ENCODE results near the gene RPS15A.

Gene RPS15A

DNA sequence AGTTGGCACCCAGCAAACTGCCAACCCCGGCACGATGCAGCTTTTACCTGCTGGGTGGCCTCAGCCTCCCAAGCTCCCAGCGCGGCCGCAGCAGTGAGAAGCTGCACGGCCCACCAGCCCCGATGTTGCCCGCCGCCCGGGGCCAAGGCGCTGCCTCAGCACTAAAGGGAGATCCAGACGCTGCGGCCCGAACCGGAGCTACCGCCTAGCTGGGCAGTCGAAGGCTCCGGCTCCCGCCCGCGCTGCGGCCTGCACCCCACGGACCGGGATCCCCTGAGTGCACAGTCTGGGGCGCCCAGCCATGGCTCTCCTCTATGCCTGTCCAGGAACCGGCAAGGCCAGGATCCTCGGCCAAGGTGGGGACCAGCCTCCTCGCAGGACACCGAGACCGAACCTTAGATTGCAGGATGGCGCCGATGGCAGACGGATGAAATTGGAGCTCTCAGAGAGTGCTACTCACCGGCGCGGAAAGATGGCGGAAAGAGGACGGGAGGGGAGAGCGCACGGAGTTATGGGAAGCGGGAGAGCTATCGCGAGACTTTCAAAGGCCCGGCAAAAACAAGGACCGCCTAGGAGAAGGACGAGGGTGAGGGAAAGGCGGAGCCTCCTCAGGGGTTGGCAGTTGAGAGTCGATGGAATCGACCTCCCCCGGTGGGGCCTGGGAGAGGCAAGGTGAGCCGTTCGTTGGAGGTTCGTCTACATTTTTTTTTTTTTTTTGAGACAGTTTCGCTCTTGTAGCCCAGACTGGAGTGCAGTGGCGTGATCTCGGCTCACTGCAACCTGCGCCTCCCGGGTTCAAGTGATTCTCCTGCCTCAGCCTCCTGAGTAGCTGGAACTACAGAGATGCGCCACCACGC is at the start of gene RPS15A:
TSS of gene RPS15A (minus strand) at position 485 of the 857 bp plus-strand sequence. CDS start 1,221 bp downstream, outside the sequence.
- in situ Hi-C loops (cut with HindIII; ENCODE audit: low sequenced_read_pairs): no loop called here

DNA sequence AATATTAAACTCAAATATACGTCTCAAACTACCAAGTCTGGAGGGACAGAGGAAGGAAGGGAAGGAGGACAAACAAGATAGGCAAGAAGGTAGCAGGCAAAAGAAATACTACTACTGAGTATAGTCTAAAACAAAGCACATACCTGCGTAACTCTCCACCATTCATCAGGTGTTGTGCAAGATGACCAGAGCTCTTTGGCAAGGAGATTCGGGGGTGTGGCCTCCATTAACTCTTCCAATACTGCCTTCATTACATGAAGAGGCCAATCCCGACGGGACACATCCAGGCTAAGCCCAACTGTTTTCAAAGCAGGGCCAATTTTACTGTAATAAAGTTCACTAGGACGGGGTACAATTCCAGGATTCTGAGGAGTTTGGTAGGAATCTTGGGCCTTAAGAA is 49.4 kb upstream of the RPS15A start:
- in situ Hi-C loops (cut with HindIII; ENCODE audit: low sequenced_read_pairs): no loop called here

DNA sequence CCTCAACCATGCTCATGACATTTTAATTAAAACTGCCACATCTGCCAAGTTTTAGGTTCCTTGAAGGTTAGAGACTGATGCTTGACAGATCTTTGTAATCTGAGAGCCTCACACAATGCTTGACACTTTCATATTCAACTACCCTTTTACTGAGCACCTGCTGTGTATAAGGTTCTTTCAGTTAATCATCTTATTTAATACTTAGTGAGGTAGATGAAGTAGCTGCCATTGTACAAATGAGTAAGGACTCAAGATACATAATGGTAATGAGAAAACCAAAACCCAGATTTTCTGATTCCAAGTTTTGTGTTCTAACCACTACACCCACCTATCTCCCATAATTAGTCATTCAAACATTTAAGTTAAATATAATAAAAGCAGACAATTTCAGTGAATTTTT is 46.6 kb upstream of the RPS15A start:
- in situ Hi-C loops (cut with HindIII; ENCODE audit: low sequenced_read_pairs): no loop called here

GRCh38 chr16:18834864-18835263 is 44.7 kb upstream of the RPS15A start:
- in situ Hi-C loops (cut with HindIII; ENCODE audit: low sequenced_read_pairs): no loop called here

DNA sequence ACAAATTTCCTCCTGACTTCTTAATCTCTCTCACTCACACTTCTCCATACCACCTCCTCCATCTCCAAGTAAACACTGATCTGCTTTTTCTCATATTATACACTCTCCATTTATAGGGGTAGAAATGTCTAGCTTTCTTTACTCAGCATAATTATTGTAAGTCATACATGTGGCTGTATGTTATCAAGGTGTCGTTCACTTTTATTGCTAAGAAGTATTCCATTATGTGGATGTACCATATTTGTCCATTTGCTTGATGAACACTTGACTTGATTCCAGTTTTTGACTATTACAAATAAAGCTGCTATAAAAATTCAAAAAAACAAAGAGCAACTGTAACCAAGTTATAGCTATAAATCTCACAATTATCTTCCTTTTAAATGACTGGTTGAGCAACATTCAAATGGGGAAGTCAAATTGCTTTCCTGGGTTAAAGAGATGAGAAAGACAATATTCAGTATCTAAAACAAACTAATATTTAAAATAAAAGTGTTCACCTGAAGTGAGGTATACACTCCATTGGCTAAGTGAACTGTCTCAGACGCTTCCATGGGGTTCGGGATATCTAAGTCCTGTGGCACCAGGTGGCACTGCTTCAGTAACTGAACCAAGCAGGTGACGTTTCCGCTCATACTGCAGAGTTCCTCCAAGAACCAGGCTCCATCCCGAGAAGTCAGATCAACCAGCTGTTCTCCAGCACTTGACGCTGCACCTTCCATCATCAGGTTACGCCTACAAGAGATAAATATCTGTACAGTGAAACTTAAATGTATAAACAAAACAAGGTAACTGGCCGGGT is 43.8 kb upstream of the RPS15A start:
- in situ Hi-C loops (cut with HindIII; ENCODE audit: low sequenced_read_pairs): no loop called here

DNA sequence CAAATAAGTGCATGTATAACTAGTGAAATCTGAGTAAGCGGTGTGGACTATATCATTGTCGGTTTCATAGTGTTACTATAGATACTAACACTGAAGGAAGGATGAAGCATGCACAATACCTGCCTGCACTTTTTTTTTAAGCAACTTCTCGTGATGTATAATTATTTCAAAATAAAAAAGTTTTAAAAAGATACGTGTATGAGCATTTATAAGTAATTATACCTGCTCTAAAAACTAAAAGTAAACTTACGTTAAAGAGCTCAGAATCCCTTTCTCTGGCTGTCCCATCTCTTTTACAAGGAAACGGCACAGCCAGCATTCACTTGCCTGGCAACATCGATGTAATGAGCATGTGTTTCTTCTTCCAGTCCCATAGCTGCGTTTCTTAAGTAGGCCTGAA is 42.5 kb upstream of the RPS15A start:
- in situ Hi-C loops (cut with HindIII; ENCODE audit: low sequenced_read_pairs): no loop called here

- in situ Hi-C loops (cut with HindIII; ENCODE audit: low sequenced_read_pairs): no loop called here
Observed at GRCh38 chr16:18832006-18832405, 41.9 kb upstream of the RPS15A start.

- in situ Hi-C loops (cut with HindIII; ENCODE audit: low sequenced_read_pairs): no loop called here
Observed at GRCh38 chr16:18829251-18829650, 39.1 kb upstream of the RPS15A start.

- in situ Hi-C loops (cut with HindIII; ENCODE audit: low sequenced_read_pairs): no loop called here
Observed at GRCh38 chr16:18827890-18828289, 37.8 kb upstream of the RPS15A start.

DNA sequence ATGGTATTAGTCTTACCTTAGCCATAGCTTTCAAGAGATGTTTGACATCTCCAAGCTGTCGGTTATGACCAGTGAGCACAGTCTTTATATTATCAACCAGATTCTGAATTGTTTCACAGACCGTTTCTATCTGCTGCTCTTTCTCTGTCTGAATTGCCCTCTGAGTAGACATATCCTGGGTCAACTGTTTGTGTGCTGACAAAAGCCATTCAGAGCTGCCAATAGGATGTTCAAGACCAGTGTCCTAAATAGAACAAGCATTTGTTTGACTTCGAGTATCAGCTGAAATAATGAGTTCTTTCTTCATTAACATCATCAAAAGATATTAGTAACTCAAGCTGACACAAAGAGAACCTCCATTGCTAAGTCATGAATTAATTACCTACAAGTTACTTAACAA is 26.2 kb upstream of the RPS15A start:
- in situ Hi-C loops (cut with HindIII; ENCODE audit: low sequenced_read_pairs): no loop called here

- in situ Hi-C loops (cut with HindIII; ENCODE audit: low sequenced_read_pairs): no loop called here
Observed at GRCh38 chr16:18811925-18812324, 21.8 kb upstream of the RPS15A start.

DNA sequence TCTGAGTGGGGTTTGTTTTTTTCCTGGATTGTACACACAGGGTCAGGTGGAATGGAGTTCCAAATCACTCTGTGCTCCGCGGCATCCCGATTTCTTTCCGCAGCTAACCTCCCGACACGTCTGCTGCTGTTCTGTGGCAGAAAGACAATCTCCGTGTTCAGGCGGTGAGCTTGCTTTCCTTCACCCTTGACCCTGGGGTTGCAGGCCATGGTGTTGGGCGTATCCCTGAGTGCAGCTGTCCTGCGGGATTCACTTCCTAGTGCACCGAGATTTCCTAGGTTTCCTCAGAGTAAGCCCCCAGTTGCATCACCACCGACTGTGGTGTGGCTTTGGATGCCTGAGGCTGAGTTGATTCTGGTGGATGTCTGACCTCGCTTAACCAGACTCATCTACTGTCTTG is 19.0 kb upstream of the RPS15A start:
- in situ Hi-C loops (cut with HindIII; ENCODE audit: low sequenced_read_pairs): no loop called here

GRCh38 chr16:18805257-18805773 is 15.2 kb upstream of the RPS15A start:
- in situ Hi-C loops (cut with HindIII; ENCODE audit: low sequenced_read_pairs): no loop called here

- in situ Hi-C loops (cut with HindIII; ENCODE audit: low sequenced_read_pairs): no loop called here
Observed at GRCh38 chr16:18804540-18804939, 14.4 kb upstream of the RPS15A start.

GRCh38 chr16:18803569-18804462 is 13.7 kb upstream of the RPS15A start:
- in situ Hi-C loops (cut with HindIII; ENCODE audit: low sequenced_read_pairs): no loop called here

DNA sequence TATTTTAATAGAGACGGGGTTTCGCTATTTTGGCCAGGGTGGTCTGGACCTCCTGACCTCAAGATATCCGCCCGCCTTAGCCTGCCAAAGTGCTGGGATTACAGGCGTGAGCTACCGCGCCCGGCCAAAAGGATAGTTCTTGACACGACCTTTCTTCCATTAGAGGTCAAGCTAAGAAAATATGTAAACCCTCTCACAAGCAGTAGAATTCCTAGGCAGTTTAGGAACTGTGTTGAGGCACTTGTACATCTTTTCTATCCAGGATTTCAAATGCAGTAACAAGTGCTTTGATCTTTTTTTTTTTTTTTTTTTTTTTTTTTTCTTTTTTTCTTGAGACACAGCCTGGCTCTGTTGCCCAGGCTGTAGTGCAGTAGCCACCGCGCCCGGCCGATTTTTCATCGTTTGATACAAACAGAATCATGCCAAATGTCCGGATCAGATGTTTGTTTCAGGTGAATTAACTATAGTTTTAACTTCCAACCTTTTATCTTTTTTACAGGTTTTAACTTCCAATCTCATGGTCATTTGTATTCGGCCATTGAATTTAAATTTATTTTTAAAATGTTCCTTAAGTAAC is 12.7 kb upstream of the RPS15A start:
- in situ Hi-C loops (cut with HindIII; ENCODE audit: low sequenced_read_pairs): no loop called here

DNA sequence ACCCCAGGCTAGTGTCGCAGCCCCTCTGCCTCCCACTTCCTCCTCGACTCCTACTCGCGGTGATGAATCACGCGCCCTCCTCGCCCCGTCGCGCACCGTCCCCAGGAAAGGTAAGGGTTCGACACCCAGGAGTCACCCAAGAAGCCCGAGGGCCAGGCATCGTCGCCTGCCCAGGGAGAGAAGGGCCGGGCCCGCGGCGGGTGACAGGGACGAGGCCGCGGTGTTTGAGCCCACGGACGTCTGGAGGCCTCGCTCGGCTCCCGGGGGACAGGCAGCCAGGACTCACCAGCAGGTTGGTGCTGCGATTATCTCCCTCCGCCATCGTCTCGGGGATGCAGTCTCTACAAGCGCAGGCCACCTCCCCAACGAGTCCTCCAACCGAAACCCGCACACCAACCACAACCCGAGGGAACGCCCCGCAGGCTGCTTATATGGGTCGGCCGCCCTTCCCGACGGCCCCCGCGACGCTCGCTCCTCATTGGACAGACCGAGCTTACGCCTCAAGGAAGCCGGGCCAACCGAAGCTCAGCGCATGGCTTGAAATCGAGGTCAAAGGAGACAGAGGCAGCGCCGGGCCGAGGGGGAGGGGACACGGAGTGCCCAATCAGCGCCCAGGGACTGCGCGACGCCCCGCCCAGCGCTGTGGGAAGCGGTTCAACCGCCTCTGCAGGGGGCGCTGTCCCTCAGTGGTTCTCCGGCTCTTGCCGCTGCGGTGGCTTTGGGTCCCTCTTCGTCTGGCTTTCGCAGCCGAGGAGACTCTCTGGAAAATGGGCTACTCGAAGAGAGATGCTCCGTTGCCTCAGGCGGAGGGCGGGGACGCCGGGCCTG is 11.2 kb upstream of the RPS15A start, which contains the start of gene ARL6IP1:
TSS of gene ARL6IP1 (minus strand) at position 405 of the 828 bp plus-strand sequence. CDS start at position 322, 83 bp downstream.
- in situ Hi-C loops (cut with HindIII; ENCODE audit: low sequenced_read_pairs): no loop called here

GRCh38 chr16:18800775-18801144 is 10.6 kb upstream of the RPS15A start:
- in situ Hi-C loops (cut with HindIII; ENCODE audit: low sequenced_read_pairs): no loop called here

DNA sequence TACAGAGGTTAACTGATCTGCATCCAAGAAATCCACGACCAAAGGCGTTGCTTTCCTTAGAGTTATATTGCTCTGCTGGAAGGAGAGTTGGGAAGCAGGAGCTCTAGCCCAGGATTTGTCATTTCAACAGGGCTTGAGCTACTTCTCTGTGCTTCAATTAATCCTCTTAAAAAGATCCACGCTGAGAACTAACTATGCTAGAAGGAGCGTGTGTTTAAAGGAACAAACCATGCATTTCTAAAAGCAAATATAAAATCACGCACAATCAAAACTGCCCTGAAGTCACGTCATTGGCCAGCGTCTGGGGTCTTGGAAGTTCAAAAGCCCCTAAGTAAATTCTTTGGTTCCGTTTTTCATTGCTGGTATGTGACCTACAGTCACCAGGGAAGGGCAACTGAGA is 10.2 kb upstream of the RPS15A start:
- in situ Hi-C loops (cut with HindIII; ENCODE audit: low sequenced_read_pairs): no loop called here

Data from endothelial cell of hepatic sinusoid (primary cell).